NCI-H2227 treated with DMSO at 0.1 percent for 48 hours (cell line): ENCODE results near the gene PHF2.

Experiments
- DNase-seq: peaks from one replicate; lab custom pipeline; 2025; lab: John Stamatoyannopoulos, UW

Gene PHF2

DNA sequence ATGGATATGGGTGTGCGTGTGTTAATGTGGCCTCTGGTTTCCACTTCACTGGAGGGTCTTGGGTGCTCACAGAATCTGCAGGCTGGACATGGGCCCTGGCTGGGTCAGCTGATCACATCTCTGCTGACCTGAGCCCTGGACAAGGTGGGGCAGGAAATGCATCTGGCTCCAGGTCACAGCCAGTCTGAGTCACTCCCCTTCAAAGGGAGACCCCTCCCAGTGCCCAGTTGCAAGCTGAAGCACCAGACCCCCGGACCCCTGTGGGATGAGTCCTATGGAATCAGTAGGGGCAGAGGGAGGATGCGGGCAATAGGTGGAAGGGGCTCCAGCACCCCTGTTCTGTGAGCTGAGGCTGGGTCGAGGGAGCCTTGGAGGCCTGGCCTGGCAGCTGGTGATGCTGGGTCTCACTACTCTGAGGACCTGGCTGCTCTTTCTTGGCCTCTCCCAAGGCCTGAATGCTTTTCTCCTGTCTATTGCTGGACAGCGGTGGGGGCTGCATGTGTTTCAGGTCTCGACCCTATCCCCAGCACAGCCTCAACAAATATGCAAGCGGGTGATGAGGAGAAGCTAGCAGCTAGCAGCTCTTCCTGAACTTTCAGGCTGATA is 54.5 kb downstream of the PHF2 start:
- DNase-seq = no peak

DNA sequence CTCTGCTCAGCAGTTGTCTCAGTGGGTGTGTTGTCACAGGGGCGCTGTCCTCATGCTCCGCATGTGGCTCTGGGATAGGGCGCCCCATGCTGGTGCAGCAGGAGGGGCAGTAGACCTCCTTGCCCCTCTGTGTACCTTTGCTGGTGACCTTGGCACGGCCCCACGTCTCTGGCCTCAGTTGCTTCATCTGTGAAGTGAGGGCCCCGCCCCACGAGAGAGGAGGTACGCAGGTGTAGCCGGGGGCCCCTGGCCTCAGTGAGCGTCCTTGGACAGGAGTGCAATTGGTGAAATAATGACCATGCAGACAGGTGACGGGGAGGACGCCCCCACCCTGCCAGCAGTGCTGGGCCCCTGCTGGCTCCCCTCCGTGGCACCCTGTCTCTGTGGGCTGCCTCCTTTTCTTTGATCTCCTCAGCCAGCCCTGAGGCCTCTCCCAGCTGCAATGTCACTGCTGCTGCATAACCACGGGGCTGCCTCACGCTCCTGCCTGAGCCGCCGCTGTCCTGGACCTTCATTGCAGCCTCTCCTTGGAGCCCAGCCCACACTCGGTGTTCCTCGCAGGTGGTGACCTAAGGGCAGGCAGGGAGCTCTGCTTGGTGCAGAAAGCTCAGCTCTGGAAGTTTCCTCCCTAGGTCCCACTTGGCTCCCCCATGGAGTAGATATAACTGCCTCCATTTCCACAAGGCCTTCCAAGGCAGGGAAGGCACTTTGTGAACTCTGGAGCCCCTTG is 57.3 kb downstream of the PHF2 start:
- DNase-seq = no peak

DNA sequence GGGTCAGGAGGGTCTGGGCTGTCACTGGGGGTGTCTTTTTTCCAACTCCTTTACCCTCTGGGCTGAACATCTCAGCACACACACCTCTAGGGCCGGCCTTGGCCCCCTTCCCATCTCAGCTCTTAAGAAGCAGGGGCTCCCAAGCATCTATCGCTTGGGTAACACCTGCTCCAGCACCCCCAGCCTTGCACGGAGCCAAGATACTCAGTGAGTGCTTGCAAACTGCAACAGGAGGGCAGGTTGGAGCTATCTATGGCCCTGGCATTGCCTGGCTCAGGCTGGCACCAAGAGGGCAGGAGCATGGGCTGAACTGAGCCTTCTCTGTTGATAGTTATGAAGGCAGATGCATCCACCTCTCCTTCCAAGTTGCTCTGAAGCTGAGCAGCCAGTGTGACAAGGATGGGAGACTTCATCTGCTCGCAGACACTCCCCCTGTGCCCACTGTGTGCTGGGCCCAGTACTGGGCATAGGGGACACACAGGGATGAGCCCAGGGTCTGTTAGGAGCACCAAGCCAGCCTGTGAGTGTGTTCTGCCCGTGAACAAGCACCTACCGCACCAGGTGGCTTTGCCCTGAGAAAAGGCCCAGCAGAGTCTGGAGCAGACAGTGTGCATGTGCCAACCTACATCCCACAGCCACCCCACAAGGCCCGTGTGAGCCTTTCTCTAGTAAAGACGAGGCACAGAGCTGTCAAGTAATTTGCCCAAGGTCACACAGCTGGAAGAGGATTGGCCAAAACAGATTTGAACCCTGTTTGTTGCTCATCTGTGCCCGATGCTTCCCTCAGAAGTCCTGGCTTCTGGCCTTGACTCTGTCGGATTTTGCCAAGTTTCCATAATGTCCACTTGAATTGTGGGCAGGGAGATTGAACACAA is 58.2 kb downstream of the PHF2 start:
- no peak for DNase-seq

DNA sequence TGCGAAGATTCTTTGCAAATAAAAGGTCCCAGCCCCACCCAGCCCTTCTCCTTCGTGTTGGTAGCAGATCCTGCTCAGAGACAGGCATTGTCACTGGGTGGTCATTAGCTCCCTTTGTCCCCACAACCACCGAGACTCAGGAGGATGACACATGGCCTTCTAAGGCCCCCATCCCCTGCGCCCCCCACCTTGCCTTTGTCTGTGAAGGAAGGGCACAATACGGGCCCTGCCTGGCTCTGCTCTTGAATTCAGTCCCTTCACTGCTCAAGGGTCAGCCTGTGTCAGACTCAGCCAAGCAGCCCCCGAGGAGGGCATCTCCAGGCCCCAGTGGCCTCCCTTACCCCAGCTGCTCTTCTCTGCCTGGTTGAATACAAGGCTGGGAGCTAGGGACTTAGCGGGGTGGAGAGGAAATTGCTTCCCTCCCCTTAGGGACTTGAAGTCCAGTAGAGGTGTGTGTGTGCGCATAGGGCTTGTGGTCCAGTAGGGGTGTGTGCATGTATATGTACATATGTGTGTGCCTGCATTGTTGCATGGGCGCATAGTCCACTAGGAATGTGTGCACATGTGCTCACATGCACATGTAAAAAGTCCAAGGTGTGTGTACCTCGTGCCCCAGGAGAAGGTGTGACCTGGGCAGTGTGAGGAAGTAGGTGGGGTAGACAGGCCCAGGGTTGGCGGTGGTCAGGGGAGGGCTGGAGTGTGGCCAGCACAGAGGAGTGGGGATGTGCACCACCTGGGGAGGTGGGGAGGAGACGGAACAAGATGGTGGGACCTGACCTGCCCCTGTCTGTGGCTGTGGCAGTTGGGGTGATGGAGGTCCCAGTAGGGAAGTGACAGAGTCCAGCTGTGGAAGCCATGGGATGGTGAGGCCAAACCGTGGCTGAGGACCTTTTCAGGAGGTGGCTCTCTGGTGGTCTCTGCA is 59.1 kb downstream of the PHF2 start:
- no peak for DNase-seq

DNA sequence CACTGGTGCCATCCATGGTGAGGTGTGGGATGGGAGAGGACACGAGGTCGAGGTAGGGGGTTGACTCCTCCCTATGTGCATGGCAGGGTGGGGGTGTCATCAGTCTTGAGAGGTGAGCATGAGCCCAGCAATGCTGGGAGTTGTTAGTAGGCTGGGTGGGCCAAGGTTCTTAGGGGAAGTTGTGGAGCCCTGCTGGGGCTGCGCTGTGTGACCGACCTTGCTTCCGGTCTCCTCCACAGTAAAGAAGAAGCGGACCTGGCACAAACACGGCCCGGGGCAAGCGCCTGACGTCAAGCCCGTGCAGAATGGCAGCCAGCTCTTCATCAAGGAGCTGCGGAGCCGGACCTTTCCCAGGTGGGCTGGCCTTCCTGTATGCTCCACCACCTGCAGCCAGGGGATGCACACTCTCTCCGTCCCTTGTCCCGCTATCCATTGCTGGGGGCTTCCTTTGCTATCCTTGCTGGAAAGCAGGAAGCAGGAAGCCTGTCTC is 59.8 kb downstream of the PHF2 start:
- no peak for DNase-seq

DNA sequence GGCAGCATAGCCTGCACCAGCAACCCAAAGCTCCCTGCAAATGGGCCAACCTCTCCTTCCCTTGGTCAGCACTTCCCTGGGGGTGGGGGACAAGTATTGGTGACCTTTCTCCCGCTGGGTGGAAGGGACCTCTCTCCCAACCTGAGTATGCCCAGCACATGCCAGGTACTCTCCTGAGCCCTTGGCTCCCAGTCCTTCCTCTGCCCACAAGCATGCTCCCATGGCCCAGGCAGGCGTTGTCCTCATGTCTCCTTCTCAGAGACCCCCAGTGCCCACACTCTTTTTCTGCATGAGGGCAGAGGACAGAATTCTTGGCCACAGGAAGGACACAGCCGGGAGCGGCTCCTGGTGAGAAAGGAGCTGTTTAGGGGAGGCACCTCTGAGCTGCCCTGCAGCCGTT is 60.3 kb downstream of the PHF2 start:
- no peak for DNase-seq

DNA sequence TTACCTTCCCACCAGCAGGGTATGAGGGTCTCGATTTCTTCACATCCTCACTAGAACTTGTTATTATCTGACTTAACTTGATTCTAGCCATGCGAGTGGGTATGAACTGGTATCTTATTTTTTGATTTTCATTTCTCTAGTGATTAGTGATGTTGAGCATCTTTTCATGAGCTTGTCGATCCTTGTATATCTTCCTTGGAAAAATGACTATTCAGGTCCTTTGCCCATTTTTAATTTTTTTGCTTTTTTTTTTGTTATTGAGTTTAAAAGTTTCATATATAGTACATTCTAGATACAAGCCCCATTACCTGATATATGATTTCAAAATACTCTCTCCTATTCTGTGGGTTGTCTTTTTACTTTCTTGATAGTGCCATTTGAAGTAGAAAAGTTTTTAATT is 61.5 kb downstream of the PHF2 start:
- DNase-seq = no peak

GRCh38 chr9:93640027-93640426 is 63.6 kb downstream of the PHF2 start:
- no peak for DNase-seq

DNA sequence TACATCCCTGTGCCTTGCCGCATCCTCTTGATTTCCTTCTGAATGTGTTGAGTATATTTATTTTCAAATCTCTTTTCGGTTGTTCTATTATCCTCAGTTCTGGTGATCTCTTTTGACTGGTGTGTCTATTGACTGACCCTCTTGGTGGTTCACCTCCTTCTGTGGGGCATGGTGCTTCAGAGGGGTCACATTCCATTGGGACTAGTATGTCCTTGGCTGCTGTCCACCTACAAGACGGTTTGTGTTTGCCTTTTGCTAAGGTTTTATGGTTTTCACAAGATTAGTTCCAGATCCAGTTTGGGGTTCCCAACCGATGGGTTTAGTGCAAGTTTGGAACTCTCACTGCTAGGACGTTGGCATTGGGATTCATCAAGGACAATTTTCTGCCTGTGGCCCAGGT is 66.6 kb downstream of the PHF2 start:
- no peak for DNase-seq

GRCh38 chr9:93644397-93645088 is 68.2 kb downstream of the PHF2 start:
- DNase-seq = no peak

GRCh38 chr9:93645149-93645889 is 68.9 kb downstream of the PHF2 start:
- DNase-seq = no peak

GRCh38 chr9:93645921-93646639 is 69.7 kb downstream of the PHF2 start:
- DNase-seq = no peak

- DNase-seq = no peak
Measured at GRCh38 chr9:93646640-93647178, 70.3 kb downstream of the PHF2 start.

GRCh38 chr9:93648181-93648580 is 71.8 kb downstream of the PHF2 start:
- DNase-seq = no peak

DNA sequence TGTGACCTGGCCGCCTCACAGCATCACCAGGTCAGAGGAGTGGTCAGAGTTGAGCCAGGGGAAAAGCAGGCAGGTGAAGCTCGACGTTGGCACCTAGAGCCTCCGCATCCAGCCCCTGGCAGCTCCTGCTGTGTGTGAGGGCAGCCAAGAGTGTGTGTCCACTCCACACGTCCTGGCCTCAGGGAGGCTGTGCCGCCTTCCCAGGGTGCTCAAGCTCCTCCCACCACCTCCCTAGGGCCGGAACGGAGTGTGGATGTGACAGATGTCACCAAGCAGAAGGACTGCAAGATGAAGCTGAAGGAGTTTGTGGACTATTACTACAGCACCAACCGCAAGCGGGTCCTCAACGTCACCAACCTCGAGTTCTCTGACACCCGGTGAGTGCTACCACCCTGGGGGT is 72.5 kb downstream of the PHF2 start:
- no peak for DNase-seq

- DNase-seq = no peak
Measured at GRCh38 chr9:93649610-93650261, 73.4 kb downstream of the PHF2 start.

DNA sequence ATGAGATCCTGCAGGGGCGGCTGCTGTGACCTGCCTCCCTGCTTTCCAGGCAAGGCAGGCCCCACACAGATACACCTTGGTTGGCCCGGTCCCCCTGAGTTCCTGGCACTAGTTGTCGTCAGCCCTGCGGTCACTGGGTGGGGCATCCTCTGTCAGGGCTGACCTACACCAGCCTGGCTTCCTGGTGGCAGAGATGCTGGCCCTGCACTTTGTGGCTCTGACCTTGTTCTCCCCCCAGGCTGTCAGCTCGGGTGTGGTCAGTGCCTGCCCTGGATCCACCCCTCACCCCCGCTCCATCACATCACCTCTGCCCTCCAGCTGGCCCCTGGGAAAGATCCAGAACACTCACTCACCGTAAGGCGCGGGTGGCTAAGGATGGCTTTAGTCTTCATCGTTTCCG is 74.1 kb downstream of the PHF2 start:
- DNase-seq = no peak

- DNase-seq = no peak
Measured at GRCh38 chr9:93651521-93651950, 75.2 kb downstream of the PHF2 start.
